Hair follicular keratinocyte (primary cell): ENCODE data around the gene CACNB4. TPM values are rescaled to one million over a fixed set of nuclear protein-coding genes. Genes with fewer than 3 reads are reported as not detected.

ENCODE experiments used
- total RNA-seq: library from RNA; depleted of rRNA; stranded (reverse); fragments of >200 nt; gene quantifications from 2 replicates; pipeline ENCODE4 v1.2.3, GENCODE V29; 2015

Gene CACNB4
- 0.04 and 0.08 TPM in 2 replicates for total RNA-seq

DNA sequence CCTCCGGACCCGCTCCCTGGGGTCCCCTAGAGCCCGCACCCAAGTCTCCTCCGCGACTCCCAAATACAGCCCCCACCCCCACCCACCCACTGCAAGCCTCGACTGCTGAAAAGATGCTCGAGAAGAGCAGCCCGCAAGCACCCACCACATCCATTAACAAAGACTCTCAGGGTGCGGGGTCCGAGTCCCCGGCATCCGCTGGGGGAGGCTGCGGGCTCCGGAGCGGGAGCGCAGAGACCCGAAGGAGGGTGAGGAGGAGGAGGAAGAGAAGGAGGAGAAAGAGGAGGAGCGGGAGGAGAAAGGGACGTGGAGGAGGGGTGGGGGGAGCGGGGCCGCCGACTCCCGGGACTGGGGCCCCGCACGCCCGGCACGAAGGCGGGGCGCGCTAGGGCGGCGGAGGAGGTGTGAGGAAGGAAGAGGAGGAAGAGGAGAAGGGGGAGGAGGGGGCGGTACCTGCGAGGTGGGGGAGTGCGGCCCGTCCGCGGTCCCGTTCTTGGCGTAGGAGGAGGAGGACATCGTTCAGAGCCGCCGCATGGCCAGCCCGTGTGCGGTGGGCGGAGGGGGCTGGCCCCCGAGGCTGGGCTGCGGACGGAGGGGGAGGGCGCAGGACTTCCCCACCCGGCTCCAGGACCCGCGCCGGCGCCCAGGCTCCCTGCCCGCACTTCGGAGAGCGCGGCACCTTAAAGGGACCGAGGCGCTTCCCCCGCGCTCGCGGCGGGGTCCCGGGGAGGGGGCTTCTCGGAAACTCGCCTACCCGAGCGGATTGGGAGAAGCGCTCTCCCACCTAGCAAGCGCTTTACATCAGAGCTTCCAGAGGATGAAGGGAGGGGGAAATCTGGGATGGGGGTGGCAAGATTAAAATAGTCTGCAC is at the start of gene CACNB4:
Gene CACNB4, minus strand, starts transcription at position 549 of the 871 bp plus-strand sequence.

DNA sequence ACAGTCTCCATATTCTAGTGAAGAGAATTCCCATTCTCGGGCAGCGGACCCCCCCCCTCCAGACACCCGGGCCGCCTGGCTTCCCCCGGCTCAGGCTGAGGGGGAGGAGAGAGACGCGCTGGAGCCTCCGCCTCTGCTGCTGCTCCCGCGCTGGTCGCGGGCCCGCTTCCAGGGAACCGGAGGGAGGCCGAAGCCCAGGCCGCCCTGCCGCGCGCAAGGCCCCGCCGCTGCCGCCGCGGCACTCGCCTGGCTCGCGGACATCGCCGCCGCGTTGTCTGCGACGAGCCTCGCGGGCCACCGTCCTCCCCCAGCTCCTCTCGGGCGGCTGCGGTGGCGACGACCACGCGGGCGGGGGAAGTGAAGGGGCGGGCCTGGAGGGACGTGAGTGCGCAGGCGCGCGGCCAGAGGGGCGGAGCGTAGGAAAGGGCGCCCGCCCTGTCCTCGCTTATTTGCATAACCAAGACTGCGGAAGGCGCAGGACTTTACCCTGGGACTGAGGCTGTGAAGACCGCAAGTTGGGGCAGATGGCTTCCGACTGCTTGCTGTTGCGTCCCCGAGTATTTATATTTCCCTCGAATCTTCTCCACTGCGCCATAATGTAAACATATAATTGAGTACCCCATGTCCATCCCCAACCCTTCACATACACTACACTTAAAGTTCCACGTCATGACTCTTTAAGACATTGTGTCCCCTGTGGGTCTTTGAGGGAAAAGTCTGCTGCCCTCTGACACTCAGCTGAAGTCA is 270.5 kb downstream of the CACNB4 start, which contains the start of gene ARL5A:
Gene ARL5A, minus strand, starts transcription at position 279 of the 747 bp plus-strand sequence. Its CDS starts 245 bp downstream, at position 34.

Other genes with a start within 250 kb of the CACNB4 start
- 17.9 and 18.9 TPM in 2 replicates for gene STAM2, start 76.7 kb upstream of the CACNB4 start, total RNA-seq
- 32.4 and 47.8 TPM in 2 replicates for gene FMNL2, start 236.1 kb upstream of the CACNB4 start, total RNA-seq